MM.1S (cell line): ENCODE results near the gene CHCHD6.

Source experiments
- EZH2phosphoT487 ChIP-seq: fragments of 300-600 bp; sonication (generic); IDR thresholded peaks from 2 replicates; pipeline ENCODE4 v1.6.1; 2018; ENCODE audit warnings: antibody characterized with exemption, low read length
- TF ChIP-seq, protein P1 (sequence below): fragments of 300-600 bp; sonication (generic); IDR thresholded peaks from 2 replicates; pipeline ENCODE4 v1.5.1; 2016; ENCODE audit warnings: antibody characterized with exemption, low read length, mixed read lengths

DNA sequence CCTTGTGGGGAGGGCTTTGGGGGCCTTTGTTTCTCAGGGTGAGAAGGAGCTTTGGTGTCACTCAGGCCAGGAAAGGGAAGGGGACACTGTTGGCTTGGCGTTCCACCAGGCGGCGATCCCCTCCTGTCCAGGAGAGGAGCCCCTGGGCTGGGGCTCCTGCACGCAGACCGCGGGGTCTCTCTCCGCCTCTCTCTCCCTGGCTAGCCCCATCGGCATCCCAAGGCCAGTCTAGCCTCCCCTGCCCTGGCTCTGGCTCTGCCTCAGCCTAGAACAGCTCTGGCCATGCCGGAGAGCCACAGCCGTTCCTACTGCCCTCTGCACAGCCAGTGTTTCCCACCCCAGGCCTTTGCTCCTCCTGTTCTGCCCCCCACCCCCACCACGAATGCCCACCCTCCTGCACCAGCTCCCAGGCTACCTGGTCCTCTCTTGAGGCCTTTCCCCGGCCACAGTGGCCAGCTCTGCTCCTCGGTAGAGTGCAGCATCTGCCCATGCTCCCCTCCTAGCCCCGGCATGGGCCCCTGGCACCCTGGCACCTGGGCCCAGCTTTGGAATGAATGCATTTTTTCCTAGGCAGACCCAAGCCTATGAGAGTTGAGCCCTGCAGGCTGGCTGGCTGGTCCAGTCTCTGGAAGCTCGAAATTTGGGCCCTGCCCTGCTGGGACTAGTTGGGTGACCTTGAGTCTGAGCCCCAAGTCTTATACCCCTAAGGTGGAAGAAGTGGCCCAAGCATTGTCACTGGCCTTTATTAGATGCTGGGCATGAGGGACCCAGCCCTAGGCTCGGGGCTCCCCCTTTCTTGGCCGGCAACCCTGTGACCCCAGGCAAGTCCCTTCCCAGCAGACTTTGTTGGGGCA is 281.3 kb downstream of the CHCHD6 start:
- TF ChIP-seq, protein P1, sequence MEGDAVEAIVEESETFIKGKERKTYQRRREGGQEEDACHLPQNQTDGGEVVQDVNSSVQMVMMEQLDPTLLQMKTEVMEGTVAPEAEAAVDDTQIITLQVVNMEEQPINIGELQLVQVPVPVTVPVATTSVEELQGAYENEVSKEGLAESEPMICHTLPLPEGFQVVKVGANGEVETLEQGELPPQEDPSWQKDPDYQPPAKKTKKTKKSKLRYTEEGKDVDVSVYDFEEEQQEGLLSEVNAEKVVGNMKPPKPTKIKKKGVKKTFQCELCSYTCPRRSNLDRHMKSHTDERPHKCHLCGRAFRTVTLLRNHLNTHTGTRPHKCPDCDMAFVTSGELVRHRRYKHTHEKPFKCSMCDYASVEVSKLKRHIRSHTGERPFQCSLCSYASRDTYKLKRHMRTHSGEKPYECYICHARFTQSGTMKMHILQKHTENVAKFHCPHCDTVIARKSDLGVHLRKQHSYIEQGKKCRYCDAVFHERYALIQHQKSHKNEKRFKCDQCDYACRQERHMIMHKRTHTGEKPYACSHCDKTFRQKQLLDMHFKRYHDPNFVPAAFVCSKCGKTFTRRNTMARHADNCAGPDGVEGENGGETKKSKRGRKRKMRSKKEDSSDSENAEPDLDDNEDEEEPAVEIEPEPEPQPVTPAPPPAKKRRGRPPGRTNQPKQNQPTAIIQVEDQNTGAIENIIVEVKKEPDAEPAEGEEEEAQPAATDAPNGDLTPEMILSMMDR, result no peak
- TF ChIP-seq EZH2phosphoT487, result no peak
